Fibroblast of skin of back (primary cell): ENCODE data around the gene HSPA12A. TPM values are rescaled to one million over a fixed set of nuclear protein-coding genes. Genes with fewer than 3 reads are reported as not detected.

Experiments used
- DNase-seq: peaks from one replicate; pipeline ENCODE4 v3.0.0-alpha.2; 2013
- polyA plus RNA-seq, 2 experiments: library from polyadenylated mRNA; unstranded; fragments of 120-200 nt; gene quantifications; one replicate each; pipeline ENCODE4 v1.2.1, GENCODE V29; 2013; ENCODE audit not compliant: insufficient read length in 2 of 2

Gene HSPA12A
- 8.6 TPM for polyA plus RNA-seq (2013, experiment 1 of 2; ENCODE audit: insufficient read length)
- polyA plus RNA-seq (2013, experiment 2 of 2; ENCODE audit: insufficient read length), result 6.0 TPM

GRCh38 chr10:116742367-116743265, at the start of gene HSPA12A:
TSS of gene HSPA12A (minus strand) at chr10:116742566. CDS start at chr10:116742469, 97 bp downstream.
- DNase-seq, result peak; percentile 92

GRCh38 chr10:116791241-116791640, 48.9 kb upstream of the HSPA12A start:
- no peak for DNase-seq

GRCh38 chr10:116787893-116788665, 45.7 kb upstream of the HSPA12A start:
- peak; percentile 70 for DNase-seq

GRCh38 chr10:116787053-116787659, 44.8 kb upstream of the HSPA12A start:
- DNase-seq, result no peak

GRCh38 chr10:116785867-116786266, 43.5 kb upstream of the HSPA12A start:
- DNase-seq, result no peak

GRCh38 chr10:116785282-116785681, 42.9 kb upstream of the HSPA12A start:
- DNase-seq, result no peak

GRCh38 chr10:116784651-116785050, 42.3 kb upstream of the HSPA12A start:
- no peak for DNase-seq

GRCh38 chr10:116784035-116784434, 41.7 kb upstream of the HSPA12A start:
- no peak for DNase-seq

- no peak for DNase-seq
Observed at GRCh38 chr10:116783011-116783655, 40.8 kb upstream of the HSPA12A start.

- no peak for DNase-seq
Observed at GRCh38 chr10:116781370-116781884, 39.1 kb upstream of the HSPA12A start.

GRCh38 chr10:116780691-116781205, 38.4 kb upstream of the HSPA12A start:
- peak; percentile 35 for DNase-seq

- DNase-seq, result peak; percentile 17
Observed at GRCh38 chr10:116779076-116779687, 36.8 kb upstream of the HSPA12A start.

- no peak for DNase-seq
Observed at GRCh38 chr10:116777006-116777405, 34.6 kb upstream of the HSPA12A start.

- DNase-seq, result no peak
Observed at GRCh38 chr10:116775488-116776400, 33.4 kb upstream of the HSPA12A start.

GRCh38 chr10:116774728-116775151, 32.4 kb upstream of the HSPA12A start:
- no peak for DNase-seq

- DNase-seq, result no peak
Observed at GRCh38 chr10:116772909-116773705, 30.7 kb upstream of the HSPA12A start.

GRCh38 chr10:116771959-116772585, 29.7 kb upstream of the HSPA12A start:
- no peak for DNase-seq

- DNase-seq, result peak; percentile 92
Observed at GRCh38 chr10:116771101-116771958, 29.0 kb upstream of the HSPA12A start.
